HepG2 (cell line): ENCODE data around the gene ISCU. TPM values are rescaled to one million over a fixed set of nuclear protein-coding genes. Genes with fewer than 3 reads are reported as not detected.

Experiments
- BCL6 ChIP-seq: IDR thresholded peaks from 2 replicates; pipeline ENCODE4 v1.6.1; 2016; ENCODE audit warnings: missing genetic modification reagents, missing compliant biosample characterization
- CAMTA2 ChIP-seq: sonication (generic); formaldehyde crosslinking; IDR thresholded peaks from 2 replicates; pipeline ENCODE4 v1.4.0; 2020; ENCODE audit warnings: mild to moderate bottlenecking, missing genetic modification reagents, borderline replicate concordance
- EP300 ChIP-seq, 3 experiments: sonication (generic) in 1 of 3; formaldehyde crosslinking in 1 of 3; IDR thresholded peaks; 2 replicates each; pipeline versions ENCODE4 v1.5.1 to v1.6.1; 2011 to 2020; ENCODE audit warnings: low read depth in 2 of 3, low read length in 2 of 3, borderline replicate concordance in 1 of 3, improper control_type of control experiment in 1 of 3, mild to moderate bottlenecking in 1 of 3, missing genetic modification reagents in 1 of 3, moderate library complexity in 1 of 3
- FOXC1 ChIP-seq: sonication (generic); formaldehyde crosslinking; IDR thresholded peaks from 2 replicates; pipeline ENCODE4 v1.8.0; 2022; ENCODE audit warnings: mild to moderate bottlenecking, missing genetic modification reagents, borderline replicate concordance
- KLF6 ChIP-seq: IDR thresholded peaks from 2 replicates; pipeline ENCODE4 v1.8.0; 2016; ENCODE audit warnings: missing biosample characterization, missing genetic modification reagents
- KMT2A ChIP-seq: sonication (generic); formaldehyde crosslinking; IDR thresholded peaks from 2 replicates; pipeline ENCODE4 v1.4.0; 2020; ENCODE audit warnings: missing genetic modification reagents
- MED1 ChIP-seq: sonication (generic); formaldehyde crosslinking; IDR thresholded peaks from 2 replicates; pipeline ENCODE4 v1.4.0; 2020; ENCODE audit warnings: missing genetic modification reagents
- SRSF4 ChIP-seq: fragments of 200-400 bp; formaldehyde crosslinking; IDR thresholded peaks from one replicate; pipeline ENCODE4 v1.6.1; 2018; ENCODE audit warnings: mild to moderate bottlenecking, low read depth, low read length, moderate library complexity; ENCODE audit not compliant: poor library complexity, severe bottlenecking
- TBX2 ChIP-seq: sonication (generic); formaldehyde crosslinking; IDR thresholded peaks from 2 replicates; pipeline ENCODE4 v1.5.0; 2020; ENCODE audit warnings: missing genetic modification reagents, mild to moderate bottlenecking, borderline replicate concordance
- TCF7L2 ChIP-seq: IDR thresholded peaks from 2 replicates; pipeline ENCODE4 v1.6.1; 2011; ENCODE audit warnings: mild to moderate bottlenecking, low read depth, low read length, moderate library complexity
- ZKSCAN8 ChIP-seq: IDR thresholded peaks from 2 replicates; pipeline ENCODE4 v1.6.1; 2016; ENCODE audit warnings: borderline replicate concordance, missing genetic modification reagents, missing compliant biosample characterization
- ZNF772 ChIP-seq: sonication (generic); formaldehyde crosslinking; IDR thresholded peaks from 2 replicates; pipeline ENCODE4 v1.5.0; 2020; ENCODE audit warnings: mild to moderate bottlenecking, missing genetic modification reagents
- polyA plus RNA-seq, 8 experiments: library from polyadenylated mRNA; depleted of rRNA in 3 of 8; stranded (reverse) in 7 of 8; unstranded in 1 of 8; fragments of >200 nt; fragmentation: Illumina TruSeq in 4 of 8; extraction: Trizol in 4 of 8; gene quantifications; 2 replicates each; pipeline versions ENCODE4 v1.2.1 to v1.2.3, GENCODE V29; 2011 to 2016; ENCODE audit warnings: low read depth in 4 of 8, missing spikeins in 1 of 8, mixed read lengths in 1 of 8; ENCODE audit not compliant: insufficient read depth in 1 of 8
- total RNA-seq, 5 experiments: library from RNA; depleted of rRNA; stranded (reverse); fragments of >200 nt; fragmentation: Illumina TruSeq; extraction: Trizol; gene quantifications; 2 replicates each; pipeline ENCODE4 v1.2.3, GENCODE V29; 2016; ENCODE audit warnings: low read depth in 1 of 5
- TF ChIP-seq, protein P1 (sequence below): sonication (generic); formaldehyde crosslinking; IDR thresholded peaks from 2 replicates; pipeline ENCODE4 v1.9.0; 2021; ENCODE audit warnings: mild to moderate bottlenecking, missing genetic modification reagents
- TF ChIP-seq, protein P2 (sequence below): sonication (generic); formaldehyde crosslinking; IDR thresholded peaks from 2 replicates; pipeline ENCODE4 v1.4.0; 2020; ENCODE audit warnings: mild to moderate bottlenecking, missing genetic modification reagents
- TF ChIP-seq, protein P3 (sequence below): sonication (generic); formaldehyde crosslinking; IDR thresholded peaks from 2 replicates; pipeline ENCODE4 v1.4.0; 2020; ENCODE audit warnings: missing genetic modification reagents
- TF ChIP-seq, protein P4 (sequence below): sonication (generic); formaldehyde crosslinking; IDR thresholded peaks from 2 replicates; pipeline ENCODE4 v1.5.0; 2020; ENCODE audit warnings: mild to moderate bottlenecking, missing genetic modification reagents

Gene ISCU
- total and polyA plus RNA-seq, 2 of the 13 experiments (the other 11 are each of a cell fraction or from before 2014, with no cell fraction given) = 94.4 to 107 TPM

DNA sequence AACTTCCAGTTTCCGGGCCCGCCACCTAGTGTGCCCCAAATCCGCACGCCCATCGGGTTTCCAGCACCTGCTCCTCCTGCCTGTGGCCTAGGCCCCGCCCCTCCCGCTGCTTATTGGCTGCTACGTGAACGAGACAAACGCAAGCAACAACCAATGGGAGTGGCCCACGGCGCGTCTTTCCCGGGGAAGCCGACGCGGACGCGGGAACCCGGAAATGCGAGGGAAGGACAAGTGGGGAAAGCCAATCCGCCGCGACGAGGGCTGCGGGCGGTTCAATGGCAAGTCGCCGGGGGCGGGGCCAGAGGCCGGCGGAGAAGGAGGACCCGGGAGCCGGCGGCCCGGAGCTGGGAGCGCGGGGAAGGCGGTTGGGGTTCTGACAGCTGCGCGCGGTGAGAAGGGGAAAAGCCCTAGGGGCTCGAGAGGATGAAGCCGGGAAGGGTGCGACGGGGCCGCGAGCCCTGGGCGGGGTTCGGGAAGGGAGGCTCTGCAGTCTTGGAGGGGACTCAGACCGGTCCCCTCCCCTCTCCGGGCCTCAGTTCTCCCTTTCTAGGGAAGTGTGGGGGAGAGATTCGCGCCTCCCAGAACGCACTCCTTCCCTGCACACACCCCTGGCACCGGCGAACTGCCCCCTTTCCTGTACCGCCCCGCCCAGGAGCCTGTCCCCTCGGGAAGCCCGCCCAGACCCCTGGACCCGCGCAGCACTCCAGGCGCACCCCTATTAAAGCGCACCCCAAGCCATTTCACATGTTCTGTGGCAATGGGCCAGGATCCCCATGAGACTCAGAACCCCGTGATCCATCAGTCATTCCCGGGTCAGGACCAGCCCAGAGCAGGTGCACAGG is 47.2 kb upstream of the ISCU start, which contains the start of gene FICD (continued):
- TF ChIP-seq, protein P1, sequence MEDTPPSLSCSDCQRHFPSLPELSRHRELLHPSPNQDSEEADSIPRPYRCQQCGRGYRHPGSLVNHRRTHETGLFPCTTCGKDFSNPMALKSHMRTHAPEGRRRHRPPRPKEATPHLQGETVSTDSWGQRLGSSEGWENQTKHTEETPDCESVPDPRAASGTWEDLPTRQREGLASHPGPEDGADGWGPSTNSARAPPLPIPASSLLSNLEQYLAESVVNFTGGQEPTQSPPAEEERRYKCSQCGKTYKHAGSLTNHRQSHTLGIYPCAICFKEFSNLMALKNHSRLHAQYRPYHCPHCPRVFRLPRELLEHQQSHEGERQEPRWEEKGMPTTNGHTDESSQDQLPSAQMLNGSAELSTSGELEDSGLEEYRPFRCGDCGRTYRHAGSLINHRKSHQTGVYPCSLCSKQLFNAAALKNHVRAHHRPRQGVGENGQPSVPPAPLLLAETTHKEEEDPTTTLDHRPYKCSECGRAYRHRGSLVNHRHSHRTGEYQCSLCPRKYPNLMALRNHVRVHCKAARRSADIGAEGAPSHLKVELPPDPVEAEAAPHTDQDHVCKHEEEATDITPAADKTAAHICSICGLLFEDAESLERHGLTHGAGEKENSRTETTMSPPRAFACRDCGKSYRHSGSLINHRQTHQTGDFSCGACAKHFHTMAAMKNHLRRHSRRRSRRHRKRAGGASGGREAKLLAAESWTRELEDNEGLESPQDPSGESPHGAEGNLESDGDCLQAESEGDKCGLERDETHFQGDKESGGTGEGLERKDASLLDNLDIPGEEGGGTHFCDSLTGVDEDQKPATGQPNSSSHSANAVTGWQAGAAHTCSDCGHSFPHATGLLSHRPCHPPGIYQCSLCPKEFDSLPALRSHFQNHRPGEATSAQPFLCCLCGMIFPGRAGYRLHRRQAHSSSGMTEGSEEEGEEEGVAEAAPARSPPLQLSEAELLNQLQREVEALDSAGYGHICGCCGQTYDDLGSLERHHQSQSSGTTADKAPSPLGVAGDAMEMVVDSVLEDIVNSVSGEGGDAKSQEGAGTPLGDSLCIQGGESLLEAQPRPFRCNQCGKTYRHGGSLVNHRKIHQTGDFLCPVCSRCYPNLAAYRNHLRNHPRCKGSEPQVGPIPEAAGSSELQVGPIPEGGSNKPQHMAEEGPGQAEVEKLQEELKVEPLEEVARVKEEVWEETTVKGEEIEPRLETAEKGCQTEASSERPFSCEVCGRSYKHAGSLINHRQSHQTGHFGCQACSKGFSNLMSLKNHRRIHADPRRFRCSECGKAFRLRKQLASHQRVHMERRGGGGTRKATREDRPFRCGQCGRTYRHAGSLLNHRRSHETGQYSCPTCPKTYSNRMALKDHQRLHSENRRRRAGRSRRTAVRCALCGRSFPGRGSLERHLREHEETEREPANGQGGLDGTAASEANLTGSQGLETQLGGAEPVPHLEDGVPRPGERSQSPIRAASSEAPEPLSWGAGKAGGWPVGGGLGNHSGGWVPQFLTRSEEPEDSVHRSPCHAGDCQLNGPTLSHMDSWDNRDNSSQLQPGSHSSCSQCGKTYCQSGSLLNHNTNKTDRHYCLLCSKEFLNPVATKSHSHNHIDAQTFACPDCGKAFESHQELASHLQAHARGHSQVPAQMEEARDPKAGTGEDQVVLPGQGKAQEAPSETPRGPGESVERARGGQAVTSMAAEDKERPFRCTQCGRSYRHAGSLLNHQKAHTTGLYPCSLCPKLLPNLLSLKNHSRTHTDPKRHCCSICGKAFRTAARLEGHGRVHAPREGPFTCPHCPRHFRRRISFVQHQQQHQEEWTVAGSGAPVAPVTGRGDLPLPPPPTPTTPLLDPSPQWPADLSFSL (CRISPR knock-in tag) = no peak
- TF ChIP-seq, protein P2, sequence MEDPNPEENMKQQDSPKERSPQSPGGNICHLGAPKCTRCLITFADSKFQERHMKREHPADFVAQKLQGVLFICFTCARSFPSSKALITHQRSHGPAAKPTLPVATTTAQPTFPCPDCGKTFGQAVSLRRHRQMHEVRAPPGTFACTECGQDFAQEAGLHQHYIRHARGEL = no peak
- TF ChIP-seq TCF7L2 (no peak), EP300 (IDR thresholded peaks at IDR 0.05; ENCODE audit: low read depth in 2 of 2, low read length in 2 of 2) (no peak), EP300 (CRISPR knock-in tag; IDR thresholded peaks at IDR 0.05; ENCODE audit: borderline replicate concordance) (no peak), ZKSCAN8 (CRISPR knock-in tag) (no peak), SRSF4 (no peak), CAMTA2 (CRISPR knock-in tag) (no peak), ZNF772 (no peak), KLF6 (CRISPR knock-in tag) (no peak), BCL6 (CRISPR knock-in tag) (no peak), FOXC1 (CRISPR knock-in tag) (no peak), MED1 (peak; percentile 34), KMT2A (CRISPR knock-in tag) (no peak), TBX2 (peak; percentile 51; the same call in 1 of the 2 replicates)
- TF ChIP-seq, protein P3, sequence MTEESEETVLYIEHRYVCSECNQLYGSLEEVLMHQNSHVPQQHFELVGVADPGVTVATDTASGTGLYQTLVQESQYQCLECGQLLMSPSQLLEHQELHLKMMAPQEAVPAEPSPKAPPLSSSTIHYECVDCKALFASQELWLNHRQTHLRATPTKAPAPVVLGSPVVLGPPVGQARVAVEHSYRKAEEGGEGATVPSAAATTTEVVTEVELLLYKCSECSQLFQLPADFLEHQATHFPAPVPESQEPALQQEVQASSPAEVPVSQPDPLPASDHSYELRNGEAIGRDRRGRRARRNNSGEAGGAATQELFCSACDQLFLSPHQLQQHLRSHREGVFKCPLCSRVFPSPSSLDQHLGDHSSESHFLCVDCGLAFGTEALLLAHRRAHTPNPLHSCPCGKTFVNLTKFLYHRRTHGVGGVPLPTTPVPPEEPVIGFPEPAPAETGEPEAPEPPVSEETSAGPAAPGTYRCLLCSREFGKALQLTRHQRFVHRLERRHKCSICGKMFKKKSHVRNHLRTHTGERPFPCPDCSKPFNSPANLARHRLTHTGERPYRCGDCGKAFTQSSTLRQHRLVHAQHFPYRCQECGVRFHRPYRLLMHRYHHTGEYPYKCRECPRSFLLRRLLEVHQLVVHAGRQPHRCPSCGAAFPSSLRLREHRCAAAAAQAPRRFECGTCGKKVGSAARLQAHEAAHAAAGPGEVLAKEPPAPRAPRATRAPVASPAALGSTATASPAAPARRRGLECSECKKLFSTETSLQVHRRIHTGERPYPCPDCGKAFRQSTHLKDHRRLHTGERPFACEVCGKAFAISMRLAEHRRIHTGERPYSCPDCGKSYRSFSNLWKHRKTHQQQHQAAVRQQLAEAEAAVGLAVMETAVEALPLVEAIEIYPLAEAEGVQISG (CRISPR knock-in tag) = no peak
- TF ChIP-seq, protein P4, sequence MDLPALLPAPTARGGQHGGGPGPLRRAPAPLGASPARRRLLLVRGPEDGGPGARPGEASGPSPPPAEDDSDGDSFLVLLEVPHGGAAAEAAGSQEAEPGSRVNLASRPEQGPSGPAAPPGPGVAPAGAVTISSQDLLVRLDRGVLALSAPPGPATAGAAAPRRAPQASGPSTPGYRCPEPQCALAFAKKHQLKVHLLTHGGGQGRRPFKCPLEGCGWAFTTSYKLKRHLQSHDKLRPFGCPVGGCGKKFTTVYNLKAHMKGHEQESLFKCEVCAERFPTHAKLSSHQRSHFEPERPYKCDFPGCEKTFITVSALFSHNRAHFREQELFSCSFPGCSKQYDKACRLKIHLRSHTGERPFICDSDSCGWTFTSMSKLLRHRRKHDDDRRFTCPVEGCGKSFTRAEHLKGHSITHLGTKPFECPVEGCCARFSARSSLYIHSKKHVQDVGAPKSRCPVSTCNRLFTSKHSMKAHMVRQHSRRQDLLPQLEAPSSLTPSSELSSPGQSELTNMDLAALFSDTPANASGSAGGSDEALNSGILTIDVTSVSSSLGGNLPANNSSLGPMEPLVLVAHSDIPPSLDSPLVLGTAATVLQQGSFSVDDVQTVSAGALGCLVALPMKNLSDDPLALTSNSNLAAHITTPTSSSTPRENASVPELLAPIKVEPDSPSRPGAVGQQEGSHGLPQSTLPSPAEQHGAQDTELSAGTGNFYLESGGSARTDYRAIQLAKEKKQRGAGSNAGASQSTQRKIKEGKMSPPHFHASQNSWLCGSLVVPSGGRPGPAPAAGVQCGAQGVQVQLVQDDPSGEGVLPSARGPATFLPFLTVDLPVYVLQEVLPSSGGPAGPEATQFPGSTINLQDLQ = no peak
